GM19099 (cell line): Measurements from ENCODE around the gene CHCHD10.
A peak's percentile ranks its signal among the peaks of the same experiment; 100 is the strongest.

ENCODE experiments used
- POLR2A ChIP-seq: IDR thresholded peaks from 3 replicates; pipeline ENCODE4 v1.6.1; 2011; ENCODE audit warnings: low read depth; ENCODE audit not compliant: insufficient read length; ENCODE audit errors: extremely low read depth

The CHCHD10 gene

DNA sequence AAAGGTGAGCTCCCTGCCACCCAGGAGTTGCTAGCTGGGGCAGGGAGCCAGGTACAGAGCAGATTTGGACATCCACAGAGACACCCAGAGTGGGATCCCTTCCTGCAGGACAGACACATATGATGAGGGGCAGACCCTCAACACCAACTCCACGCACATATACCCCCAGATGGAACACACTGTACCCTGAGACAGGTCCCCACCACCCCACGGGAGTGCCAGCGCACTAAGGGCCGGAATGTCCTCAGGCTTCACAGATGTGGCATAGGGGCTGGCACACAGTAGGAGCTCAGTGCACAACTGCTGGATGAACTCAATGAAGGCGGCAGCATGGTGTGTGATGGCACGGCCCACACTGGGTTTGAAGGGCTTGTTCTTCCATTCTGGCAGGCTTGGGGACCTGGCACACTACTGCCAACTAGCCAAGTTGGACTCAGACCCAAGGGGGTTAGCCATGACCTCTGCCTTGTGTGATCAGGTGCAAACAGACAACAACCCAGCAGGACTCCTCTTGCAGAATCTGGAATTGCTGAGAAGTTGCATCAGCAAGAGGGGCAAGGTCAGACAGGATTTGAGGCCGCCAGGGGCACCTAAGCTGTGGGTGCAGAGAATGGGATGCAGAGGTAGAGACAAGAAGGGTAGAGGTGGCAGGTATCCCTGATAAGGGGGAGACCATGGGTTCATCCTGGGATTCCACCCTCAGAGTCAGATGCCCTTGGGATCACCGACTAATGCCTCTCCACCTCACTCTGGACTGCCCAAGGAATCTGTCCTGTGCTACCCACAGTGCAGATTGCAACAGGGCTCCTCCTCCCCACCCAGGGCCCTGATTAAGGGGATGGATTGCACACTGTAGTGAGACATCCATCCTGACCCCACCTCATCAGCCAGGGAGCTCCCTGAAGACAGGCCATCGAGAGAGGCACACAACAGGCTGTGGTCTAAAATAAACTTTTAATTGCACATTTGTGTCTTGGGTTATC is 2.6 kb downstream of the CHCHD10 start:
- TF ChIP-seq POLR2A, result no peak

DNA sequence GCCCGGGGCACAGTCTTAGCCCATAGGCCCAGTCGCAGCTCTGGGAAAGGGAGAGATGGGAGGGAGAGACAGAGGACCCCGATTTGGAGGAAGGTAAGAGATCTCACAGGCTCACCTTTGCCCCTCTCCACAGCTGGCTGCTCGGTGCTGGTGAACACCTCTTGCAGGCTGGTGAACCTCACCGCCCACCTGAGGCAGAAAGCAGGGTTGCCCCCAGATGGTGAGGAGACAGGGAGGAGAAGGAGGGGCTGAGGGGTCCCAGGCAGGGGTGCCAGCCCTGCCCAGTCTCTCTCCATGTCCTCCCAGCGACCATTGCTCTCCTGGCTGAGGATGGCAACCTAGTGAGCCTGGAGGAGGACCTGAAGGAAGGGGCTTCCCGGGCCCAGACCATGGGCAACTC is 3.8 kb downstream of the CHCHD10 start:
- TF ChIP-seq POLR2A, result peak; percentile 2

DNA sequence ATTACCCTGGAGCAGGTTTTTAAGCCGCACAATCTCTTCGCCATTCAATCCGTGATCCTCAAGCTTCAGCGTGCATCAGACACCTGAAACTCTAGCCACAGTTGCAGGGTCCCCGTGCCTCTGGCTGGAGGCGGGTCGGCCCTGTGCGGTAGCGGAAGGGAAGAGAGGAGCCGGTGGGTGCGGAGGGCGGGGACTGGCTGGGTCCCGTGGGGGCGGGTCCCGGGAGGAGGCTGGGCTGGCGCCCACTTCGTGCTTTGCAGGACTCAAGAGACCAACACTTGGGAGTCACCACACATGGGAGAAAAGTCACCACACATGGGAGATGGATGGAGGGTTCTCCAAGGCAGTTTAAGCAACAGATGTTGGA is 4.2 kb downstream of the CHCHD10 start:
- TF ChIP-seq POLR2A, result peak; percentile 46

GRCh38 chr22:23762842-23763578 is 4.8 kb downstream of the CHCHD10 start, which contains the start of gene C22orf15:
Gene C22orf15 (plus strand): TSS chr22:23762990. CDS start chr22:23763307, 317 bp downstream.
- TF ChIP-seq POLR2A, result no peak

DNA sequence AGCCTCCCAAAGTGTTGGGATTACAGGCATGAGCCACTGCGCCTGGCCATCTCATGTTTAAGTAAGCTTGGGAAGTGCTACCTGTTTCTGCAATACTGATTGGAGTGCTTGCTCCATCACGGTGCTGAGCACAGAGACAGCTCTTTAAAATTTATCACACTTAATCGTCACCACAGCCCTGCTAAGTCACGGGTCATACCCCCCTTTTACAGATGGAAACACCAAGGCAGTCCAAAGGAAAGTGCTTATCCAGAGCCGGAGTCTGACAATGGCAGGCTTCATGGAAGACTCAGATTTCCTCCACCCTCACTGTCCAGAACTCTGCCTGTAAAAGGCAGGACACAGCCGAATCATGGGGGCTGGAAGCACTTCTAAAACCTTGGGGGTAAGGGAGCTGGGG is 7.7 kb downstream of the CHCHD10 start:
- TF ChIP-seq POLR2A, result no peak

GRCh38 chr22:23759566-23759965 is 8.2 kb downstream of the CHCHD10 start:
- no peak for TF ChIP-seq POLR2A

DNA sequence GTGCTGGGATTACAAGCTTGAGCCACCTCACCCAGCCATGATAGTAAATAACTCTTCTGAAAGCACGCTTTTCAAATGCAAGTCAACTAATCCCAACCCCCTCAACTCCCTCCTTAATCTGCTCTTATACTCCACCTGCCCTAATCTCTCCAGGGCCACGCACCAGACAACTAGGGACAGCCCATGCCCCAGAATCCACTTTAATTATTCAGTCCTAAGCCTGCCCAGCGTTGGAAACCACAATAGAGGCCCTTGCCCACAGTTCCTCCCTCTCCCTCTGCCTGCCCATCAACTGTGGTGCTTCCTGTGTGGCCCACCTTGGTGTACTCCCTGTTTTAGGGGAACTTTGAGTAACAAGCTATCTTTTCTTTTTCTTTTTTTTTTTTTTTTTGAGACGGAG is 10.9 kb downstream of the CHCHD10 start:
- no peak for TF ChIP-seq POLR2A

GRCh38 chr22:23755711-23756110 is 12.1 kb downstream of the CHCHD10 start:
- TF ChIP-seq POLR2A, result no peak

- TF ChIP-seq POLR2A, result no peak
These were observed 12.7 kb downstream of the CHCHD10 start for GRCh38 chr22:23754980-23755636.

DNA sequence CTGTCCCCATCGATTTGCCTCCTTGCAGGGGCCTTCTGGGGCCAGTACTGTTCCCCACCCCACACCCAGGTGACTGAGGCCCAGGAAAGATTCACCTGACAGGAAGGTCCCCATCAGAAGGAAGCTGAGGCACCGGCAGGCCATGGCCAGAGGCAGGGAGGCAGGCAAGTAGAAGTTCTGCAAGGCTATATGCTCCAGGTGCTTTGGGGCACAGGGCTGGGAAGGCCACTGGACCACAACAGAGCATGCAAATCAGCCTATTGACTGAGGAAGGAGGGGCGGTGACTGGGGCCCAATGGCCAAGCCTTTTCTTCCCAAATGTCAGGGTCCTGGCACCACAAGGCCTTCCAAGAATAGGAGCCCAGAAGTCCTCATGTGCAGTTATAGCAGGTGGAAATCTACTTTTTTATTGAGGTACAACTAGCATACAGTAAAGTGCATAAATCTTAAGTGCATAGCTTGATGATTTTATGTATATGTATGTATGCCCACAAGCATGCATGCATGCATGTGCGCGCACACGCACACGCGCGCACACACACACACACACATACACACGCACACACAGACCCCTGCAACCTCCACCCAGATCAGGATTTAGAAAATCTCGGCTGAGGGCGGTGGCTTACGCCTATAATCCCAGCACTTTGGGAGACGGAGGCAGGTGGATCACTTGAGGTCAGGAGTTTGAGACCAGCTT is 13.4 kb downstream of the CHCHD10 start, which contains the start of gene VPREB3:
TSS of gene VPREB3 (minus strand) at position 206 of the 700 bp plus-strand sequence. CDS start at position 144, 62 bp downstream.
- no peak for TF ChIP-seq POLR2A

- no peak for TF ChIP-seq POLR2A
These were observed 14.4 kb downstream of the CHCHD10 start for GRCh38 chr22:23753385-23753784.

DNA sequence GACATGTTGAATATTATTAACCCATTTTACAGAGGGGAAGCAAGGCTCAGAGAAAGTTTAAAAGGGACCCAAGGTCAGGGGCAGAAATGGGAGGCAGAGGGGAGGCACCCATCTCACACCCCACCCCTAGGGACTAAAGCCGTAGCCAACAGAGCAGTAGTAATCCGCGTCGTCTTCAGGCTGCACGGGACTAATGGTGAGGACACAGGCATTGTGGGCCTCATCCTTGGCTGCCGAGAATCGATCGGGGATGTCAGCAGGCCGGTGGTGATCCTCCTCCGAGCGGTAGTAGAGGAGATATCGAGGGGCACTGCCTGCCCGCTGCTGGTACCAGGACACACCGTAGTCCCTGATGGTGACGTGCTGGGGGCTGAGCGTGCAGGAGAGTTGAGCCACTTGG is 15.0 kb downstream of the CHCHD10 start:
- no peak for TF ChIP-seq POLR2A

DNA sequence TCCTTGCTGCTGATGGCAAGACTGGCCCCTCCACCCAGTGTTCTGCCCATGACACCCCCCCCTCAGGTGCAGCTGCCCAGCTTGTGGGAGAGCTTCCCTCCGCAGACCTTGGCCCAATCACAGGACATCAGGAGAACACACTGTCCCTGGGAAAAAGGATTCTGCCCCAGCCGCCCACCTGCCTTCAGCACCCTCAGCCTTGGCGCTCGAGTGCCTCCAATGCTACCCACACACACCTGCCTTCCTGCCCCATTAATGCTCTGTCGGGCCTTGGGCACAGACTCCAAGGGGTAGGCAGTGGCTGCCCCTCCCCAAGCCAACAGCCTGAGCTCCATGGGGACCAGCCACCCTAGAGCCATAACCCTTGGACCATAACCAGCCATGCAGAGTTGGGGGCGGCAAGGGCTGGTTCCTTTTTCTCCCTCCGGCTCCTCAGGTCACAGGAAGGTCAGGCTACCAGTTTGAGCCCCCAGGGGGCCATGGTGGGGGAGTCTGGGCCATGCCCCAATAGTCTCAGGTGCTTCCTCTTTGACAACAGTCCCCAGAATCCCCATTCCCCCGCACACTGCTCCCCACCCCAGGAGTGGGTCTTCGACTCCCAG is 15.6 kb downstream of the CHCHD10 start:
- TF ChIP-seq POLR2A, result peak; percentile 40

DNA sequence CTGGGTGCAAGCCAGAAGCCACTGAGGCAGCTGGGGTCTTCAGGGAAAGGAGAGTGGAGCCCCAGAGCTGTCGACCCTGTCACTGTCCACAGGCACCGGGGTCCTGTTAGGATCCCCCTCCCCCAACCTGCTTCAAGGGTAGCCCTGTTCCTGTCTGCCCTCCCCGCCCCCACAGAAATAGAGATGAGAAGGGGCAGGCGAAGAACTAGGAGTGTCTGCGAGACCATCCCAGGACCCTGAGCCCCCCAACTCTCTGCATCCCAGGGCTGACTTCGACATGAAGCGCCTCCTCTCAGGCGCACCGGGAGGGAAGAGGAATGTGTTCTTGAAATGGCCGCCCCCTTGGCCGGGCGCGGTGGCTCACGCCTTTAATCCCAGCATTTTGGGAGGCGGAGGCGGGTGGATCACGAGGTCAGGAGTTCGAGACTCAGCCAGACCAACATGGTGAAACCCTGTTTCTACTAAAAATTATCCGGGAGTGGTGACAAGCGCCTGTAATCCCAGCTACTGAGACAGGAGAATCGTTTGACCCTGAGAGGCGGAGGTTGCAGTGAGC is 16.3 kb downstream of the CHCHD10 start:
- no peak for TF ChIP-seq POLR2A

DNA sequence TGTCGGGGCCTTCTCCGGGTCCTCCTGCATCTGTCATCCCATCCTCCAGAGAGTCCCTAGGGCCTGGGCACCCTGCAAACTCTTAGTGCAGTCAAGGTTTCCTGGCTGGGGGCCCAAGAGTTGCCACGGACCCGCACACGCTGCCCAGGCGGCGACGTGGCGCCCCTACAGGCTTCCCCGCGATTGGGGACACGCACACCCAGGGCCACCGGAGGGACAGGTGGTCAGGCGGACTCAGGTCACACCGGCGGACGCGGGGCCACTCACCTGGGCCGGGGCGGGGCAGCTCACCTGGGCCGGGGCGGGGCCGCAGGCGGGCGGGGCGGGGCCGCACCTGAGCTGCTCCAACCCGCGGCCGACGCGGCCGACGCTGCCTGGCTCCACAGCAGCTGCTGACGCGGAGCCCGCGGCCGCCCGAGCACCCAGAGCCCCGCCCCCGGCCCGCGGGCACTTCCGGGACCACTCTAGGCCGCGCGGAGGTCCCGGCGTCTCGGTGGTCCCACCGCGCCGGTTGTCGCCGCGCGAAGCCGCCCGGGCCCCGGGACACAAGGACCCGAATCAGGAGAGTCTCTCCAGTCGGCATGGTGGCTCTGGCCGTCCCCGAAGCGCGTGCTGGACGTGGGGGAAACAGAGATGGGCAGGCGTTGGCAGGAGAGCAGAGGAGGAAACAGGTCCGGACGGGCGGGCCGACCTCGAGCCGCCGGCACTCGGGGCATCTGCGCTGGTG is 16.9 kb downstream of the CHCHD10 start, which contains the start of gene ZNF70:
TSS of gene ZNF70 (minus strand) at position 399 of the 727 bp plus-strand sequence. CDS start 5,972 bp downstream, outside the sequence.
- peak; percentile 69 for TF ChIP-seq POLR2A
